Adrenal gland (tissue), 5 donors: ENCODE results near the gene RPN1.

Experiments
- POLR2A ChIP-seq, 2 donors: fragments of 450-650 bp; IDR thresholded peaks; one replicate each; pipeline ENCODE4 v1.6.1; 2017; ENCODE audit warnings: antibody characterized with exemption in 2 of 2, mild to moderate bottlenecking in 2 of 2, moderate library complexity in 1 of 2
- TF ChIP-seq, protein P1 (sequence below), 6 experiments: fragments of 450-650 bp in 4 of 6; fragments of 200-600 bp in 2 of 6; sonication (generic) in 1 of 6; IDR thresholded peaks; 1 replicate in 5 of 6; 2 replicates in 1 of 6; pipeline versions ENCODE4 v1.5.1 to v1.8.0; 2016 to 2021; ENCODE audit warnings: antibody characterized with exemption in 6 of 6, mild to moderate bottlenecking in 2 of 6, moderate library complexity in 1 of 6
- donor health status: DM: no; HTN: no; CAD: no.

GRCh38 chr3:128663151-128663550 lies 12.5 kb upstream of the RPN1 start:
- TF ChIP-seq, protein P1, sequence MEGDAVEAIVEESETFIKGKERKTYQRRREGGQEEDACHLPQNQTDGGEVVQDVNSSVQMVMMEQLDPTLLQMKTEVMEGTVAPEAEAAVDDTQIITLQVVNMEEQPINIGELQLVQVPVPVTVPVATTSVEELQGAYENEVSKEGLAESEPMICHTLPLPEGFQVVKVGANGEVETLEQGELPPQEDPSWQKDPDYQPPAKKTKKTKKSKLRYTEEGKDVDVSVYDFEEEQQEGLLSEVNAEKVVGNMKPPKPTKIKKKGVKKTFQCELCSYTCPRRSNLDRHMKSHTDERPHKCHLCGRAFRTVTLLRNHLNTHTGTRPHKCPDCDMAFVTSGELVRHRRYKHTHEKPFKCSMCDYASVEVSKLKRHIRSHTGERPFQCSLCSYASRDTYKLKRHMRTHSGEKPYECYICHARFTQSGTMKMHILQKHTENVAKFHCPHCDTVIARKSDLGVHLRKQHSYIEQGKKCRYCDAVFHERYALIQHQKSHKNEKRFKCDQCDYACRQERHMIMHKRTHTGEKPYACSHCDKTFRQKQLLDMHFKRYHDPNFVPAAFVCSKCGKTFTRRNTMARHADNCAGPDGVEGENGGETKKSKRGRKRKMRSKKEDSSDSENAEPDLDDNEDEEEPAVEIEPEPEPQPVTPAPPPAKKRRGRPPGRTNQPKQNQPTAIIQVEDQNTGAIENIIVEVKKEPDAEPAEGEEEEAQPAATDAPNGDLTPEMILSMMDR (IDR thresholded peaks at IDR 0.05), result no peak
- no peak for TF ChIP-seq POLR2A (IDR thresholded peaks at IDR 0.05)
